Fibroblast of lung (primary cell): ENCODE results near the gene FITM2.

Experiments
- EZH2 ChIP-seq: IDR thresholded peaks from 2 replicates; pipeline ENCODE4 v1.5.1; 2012; ENCODE audit warnings: low read length, control low read depth, mild to moderate bottlenecking; ENCODE audit errors: missing control alignments
- TF ChIP-seq, protein P1 (sequence below), 2 donors: IDR thresholded peaks in 1 of 2; conservative IDR thresholded peaks in 1 of 2; 1 replicate in 1 of 2; 2 replicates in 1 of 2; pipeline ENCODE4 v1.5.1; 2011 to 2012; ENCODE audit warnings: low read length in 2 of 2, control low read depth in 1 of 2, inconsistent platforms in 1 of 2, low read depth in 1 of 2, mild to moderate bottlenecking in 1 of 2

- TF ChIP-seq, protein P1, sequence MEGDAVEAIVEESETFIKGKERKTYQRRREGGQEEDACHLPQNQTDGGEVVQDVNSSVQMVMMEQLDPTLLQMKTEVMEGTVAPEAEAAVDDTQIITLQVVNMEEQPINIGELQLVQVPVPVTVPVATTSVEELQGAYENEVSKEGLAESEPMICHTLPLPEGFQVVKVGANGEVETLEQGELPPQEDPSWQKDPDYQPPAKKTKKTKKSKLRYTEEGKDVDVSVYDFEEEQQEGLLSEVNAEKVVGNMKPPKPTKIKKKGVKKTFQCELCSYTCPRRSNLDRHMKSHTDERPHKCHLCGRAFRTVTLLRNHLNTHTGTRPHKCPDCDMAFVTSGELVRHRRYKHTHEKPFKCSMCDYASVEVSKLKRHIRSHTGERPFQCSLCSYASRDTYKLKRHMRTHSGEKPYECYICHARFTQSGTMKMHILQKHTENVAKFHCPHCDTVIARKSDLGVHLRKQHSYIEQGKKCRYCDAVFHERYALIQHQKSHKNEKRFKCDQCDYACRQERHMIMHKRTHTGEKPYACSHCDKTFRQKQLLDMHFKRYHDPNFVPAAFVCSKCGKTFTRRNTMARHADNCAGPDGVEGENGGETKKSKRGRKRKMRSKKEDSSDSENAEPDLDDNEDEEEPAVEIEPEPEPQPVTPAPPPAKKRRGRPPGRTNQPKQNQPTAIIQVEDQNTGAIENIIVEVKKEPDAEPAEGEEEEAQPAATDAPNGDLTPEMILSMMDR (conservative IDR thresholded peaks at IDR 0.05 in 1 of 2, IDR thresholded peaks at IDR 0.05 in 1 of 2; ENCODE audit: low read depth in 1 of 2, low read length in 2 of 2): no peak
- no peak for TF ChIP-seq EZH2
These were observed 45.3 kb upstream of the FITM2 start for GRCh38 chr20:44356353-44356723.
